Frontal cortex (tissue), 4 donors: ENCODE results near the gene TGIF1. TPM values are rescaled to one million over a fixed set of nuclear protein-coding genes. Genes with fewer than 3 reads are reported as not detected.

Experiments
- DNase-seq, 2 donors: peaks; one replicate each; pipeline ENCODE4 v3.0.0; 2012; ENCODE audit warnings: low spot score in 2 of 2
- FAIRE-seq: peaks from 2 replicates; lab custom pipeline; 2012; peaks lifted over from hg19 to GRCh38; lab: Jason Lieb, UNC
- total RNA-seq: library from RNA; depleted of rRNA; stranded (reverse); fragments of >200 nt; gene quantifications from one replicate; pipeline ENCODE4 v1.2.3, GENCODE V29; 2014
- donor health status: control.
- donor health status: control.
- donor health status: control.

The TGIF1 gene
- total RNA-seq, 1 donor from 2014 or later: 15.5 TPM

DNA sequence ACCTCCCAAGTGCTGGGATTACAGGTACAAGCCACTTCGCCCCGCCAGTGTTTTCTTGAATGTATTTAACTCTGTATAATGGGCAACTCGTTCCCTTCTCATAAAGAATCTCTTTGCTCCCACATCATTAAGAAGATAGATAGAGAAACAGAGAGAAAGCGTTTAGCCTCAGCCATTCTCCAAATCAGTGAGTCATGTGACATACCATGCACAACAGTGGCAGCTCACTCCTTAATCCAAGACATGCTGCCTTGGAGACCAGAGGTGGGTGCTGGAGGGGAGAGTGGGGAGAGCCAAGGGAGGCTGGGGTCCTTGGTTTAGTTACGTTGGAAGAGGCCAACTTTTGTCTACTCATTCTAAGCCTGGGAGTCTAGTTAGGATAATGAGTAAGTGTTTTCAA lies 54.7 kb downstream of the TGIF1 start:
- DNase-seq: no peak
- FAIRE-seq: no peak

DNA sequence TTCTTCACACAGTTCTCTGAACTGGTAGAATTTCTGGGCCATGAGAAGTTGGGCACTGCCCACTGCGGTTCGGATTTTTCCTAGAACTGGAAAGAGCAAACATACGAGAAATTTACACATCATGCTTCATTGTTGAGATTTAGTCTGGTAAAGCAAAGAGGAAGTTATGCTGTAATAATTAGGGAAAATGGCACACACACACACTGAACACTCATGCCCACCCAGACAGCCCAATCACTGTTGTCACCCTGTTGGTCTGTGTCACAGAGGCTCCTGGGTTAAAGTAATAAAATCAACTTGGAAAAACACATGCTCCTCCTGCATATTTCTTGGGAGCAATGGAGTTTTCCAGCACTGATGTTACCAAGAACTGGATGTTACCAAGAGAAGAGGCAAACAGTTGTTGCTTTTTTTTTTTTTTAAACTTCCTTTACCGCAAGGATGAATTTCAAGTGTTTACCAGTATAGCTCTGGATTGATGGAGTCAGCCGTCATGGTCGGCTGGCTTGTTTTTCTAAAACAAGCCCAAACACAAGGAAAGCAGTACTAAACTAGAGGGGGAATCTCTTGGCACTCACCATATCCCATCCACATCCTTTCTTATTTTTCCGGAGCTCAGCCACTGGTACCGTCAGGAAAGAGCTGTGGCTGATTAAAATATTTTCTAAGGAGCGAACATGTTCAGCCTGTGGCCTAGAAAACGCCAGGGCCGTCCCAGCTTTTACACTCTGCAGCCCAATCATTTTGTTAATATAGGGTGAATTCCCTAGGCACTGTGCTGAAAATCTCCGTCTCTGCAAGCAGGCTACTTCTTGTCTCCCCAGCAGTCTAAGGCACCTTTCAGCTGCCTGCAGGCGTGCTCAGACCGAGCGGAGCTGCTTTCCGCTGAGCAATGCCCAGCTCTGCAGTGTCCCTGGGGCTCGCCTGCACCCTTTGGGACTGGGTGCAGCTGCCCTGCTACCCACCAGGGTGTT lies 58.9 kb downstream of the TGIF1 start:
- no peak for FAIRE-seq
- no peak for DNase-seq

Other genes starting within 250 kb of the TGIF1 start
- 0.82 TPM for gene MYOM1, start 230.2 kb upstream of the TGIF1 start, total RNA-seq
- 59.1 TPM for gene MYL12A, start 202.4 kb upstream of the TGIF1 start, total RNA-seq
- gene MYL12B, start 188.0 kb upstream of the TGIF1 start, total RNA-seq: 186 TPM